Fibroblast of mammary gland (primary cell): Measurements from ENCODE around the gene ARHGEF19.

ENCODE experiments used
- DNase-seq: peaks from one replicate; pipeline ENCODE4 v3.0.0-alpha.2; 2010; ENCODE audit warnings: low read depth
- H3K4me3 ChIP-seq: 2 replicates; pipeline ENCODE4 v1.5.1; 2011; ENCODE audit warnings: low read depth, mild to moderate bottlenecking, low read length, moderate library complexity; ENCODE audit not compliant: control insufficient read depth
- TF ChIP-seq, protein P1 (sequence below): conservative IDR thresholded peaks from 2 replicates; pipeline ENCODE4 v1.5.1; 2011; ENCODE audit warnings: low read depth, low read length, inconsistent platforms; ENCODE audit not compliant: control insufficient read depth, insufficient read depth

Gene ARHGEF19

DNA sequence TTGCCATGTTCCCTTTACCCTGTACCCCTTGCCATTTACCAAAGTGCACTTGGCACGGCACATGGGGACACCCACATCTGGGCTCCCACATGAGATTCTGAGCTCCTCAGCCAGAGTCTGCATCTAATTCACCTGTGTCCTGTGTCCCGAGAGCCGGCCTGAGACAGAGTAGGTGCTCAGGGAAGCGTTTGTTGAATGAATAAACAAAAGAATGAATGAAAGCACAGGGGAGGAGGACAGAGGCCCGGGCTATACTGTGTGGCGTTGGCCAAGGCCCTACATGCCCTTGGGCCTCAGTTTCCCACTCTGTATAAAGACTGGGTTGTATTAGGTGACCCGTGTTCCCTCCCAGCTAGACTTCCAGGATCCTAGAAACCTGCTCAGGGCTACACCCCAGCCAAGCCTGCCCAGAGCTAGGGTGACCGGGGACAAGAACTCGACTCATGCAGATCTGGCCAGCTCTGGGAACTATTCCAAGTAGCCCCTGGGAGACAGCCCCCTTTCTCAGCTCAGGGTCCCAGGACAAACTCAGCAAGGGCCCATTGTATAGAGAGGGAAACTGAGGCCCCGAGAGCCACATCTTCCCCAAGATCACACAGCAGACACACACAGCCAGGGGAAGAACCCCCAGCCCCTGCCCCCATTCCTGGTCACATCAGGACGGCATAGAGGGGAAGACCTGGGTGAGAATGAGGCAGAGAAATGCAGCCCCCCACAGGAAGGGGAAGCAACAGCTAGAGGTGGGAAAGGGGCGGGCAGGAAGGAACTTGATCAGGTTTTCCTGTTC is 62.6 kb downstream of the ARHGEF19 start:
- no peak for DNase-seq
- TF ChIP-seq, protein P1, sequence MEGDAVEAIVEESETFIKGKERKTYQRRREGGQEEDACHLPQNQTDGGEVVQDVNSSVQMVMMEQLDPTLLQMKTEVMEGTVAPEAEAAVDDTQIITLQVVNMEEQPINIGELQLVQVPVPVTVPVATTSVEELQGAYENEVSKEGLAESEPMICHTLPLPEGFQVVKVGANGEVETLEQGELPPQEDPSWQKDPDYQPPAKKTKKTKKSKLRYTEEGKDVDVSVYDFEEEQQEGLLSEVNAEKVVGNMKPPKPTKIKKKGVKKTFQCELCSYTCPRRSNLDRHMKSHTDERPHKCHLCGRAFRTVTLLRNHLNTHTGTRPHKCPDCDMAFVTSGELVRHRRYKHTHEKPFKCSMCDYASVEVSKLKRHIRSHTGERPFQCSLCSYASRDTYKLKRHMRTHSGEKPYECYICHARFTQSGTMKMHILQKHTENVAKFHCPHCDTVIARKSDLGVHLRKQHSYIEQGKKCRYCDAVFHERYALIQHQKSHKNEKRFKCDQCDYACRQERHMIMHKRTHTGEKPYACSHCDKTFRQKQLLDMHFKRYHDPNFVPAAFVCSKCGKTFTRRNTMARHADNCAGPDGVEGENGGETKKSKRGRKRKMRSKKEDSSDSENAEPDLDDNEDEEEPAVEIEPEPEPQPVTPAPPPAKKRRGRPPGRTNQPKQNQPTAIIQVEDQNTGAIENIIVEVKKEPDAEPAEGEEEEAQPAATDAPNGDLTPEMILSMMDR: no peak
- no peak overlapping the region for H3K4me3 ChIP-seq

DNA sequence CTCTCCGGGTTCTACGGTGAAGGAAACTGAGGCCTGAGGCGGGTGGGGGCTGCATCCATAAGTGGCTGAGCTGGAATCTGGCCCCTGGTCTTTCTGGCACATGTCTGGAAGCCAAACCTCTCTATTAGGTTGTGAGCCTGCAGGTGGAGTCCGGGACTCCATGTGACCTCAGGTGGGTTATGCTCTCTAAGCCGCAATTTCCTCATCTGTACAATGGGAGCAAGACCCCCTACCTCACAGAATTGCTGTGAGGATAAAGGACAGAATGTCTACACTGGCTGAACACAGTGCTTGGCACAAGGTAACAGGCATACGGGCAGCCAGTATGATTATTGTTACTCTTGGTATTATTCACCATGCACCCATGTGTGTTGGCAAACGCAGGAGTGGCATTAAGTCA is 63.3 kb downstream of the ARHGEF19 start:
- TF ChIP-seq, protein P1: no peak
- DNase-seq: no peak
- H3K4me3 ChIP-seq: no peak overlapping the region

DNA sequence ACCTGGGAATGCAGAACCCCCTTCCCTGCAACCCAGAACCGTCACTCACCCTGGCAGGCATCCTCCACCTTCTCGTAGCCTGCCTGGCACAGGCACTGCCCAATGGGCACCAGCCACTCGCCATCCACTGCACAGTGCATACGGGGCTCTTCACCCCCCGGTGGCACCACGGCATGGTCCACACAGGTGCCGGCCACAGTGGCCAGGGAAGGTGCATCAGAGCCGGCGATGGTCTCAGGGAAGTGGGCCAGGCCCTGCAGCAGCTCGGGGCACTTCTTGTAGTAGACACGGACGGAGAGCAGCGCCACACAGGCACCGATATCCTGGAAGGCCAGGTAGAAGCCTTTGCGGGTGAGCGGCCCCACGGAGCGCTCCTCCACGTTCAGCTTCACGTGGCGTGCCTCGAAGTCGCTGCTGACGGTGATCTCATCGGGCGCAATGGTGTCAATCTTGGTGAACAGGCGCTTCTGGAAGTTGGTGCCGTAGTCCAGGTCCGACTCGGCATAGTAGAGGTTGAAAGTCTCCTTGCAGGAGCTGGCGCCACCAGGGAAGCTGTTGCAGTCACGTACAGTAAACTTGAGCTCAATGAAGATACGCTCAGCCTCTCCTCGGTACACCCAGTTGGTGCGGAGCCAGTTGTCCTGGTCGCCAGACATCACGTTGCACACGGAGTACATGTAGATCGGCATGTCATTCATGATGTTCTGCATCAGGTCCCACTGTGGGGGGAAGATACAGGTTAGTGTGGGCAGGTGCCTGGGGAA is 63.9 kb downstream of the ARHGEF19 start:
- TF ChIP-seq, protein P1: no peak
- no peak for DNase-seq
- H3K4me3 ChIP-seq: no peak overlapping the region
